SW480 (cell line): ENCODE results near the gene INPP5E.

Experiments
- DNase-seq: peaks from one replicate; pipeline ENCODE4 v3.0.0-alpha.2; 2016; ENCODE audit warnings: low spot score

The INPP5E gene

DNA sequence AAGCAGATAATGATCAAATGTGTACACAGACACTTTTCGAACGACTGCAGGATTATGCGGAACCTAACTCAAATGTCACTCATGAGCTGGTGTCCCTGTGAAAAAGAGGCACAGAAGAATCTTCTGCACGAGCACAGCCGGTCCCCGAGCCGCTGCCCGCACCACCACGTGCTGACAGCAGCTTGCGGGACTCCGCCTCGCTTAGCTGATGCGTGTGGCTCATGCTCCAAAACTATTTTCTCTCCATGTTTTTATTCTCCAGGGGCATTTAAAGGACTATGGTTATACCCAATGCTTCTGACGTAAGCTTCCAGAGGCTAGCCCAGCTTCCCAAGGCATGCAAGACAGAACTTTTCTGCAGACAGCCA lies 33.7 kb upstream of the INPP5E start:
- no peak for DNase-seq

DNA sequence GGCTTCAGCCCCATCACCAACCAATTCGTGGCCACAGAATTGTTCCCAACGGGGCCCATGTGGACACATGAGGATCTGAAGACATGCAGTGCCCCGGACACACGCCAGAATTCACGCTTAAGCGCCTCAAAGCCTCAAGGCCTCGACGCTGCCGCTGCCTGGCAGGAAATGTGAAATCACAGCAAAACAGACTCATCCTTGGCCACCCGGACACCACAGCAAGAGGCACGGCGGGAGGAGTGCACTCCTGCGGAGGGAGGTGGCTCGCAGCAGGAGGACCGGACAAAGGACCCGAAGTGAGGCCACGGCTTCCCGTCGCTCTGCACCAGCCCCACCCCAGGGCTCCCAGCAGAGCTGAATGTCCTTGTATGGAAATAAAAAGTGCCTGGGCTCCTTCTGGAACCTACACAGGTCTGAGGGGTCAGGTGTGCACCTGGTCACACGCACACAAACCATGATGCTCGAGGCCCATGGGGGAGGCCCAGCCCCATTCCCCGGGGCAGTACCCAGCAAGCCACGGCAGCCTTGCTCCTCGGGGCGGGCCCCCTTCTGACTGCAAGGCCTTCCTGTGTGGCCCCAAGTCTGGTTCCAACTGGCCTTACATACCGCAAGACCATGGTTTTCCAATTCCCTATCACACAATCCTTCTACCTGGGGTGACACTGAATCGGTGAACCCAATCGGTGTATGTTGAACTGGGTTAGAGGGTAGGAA lies 33.2 kb upstream of the INPP5E start:
- DNase-seq = no peak

DNA sequence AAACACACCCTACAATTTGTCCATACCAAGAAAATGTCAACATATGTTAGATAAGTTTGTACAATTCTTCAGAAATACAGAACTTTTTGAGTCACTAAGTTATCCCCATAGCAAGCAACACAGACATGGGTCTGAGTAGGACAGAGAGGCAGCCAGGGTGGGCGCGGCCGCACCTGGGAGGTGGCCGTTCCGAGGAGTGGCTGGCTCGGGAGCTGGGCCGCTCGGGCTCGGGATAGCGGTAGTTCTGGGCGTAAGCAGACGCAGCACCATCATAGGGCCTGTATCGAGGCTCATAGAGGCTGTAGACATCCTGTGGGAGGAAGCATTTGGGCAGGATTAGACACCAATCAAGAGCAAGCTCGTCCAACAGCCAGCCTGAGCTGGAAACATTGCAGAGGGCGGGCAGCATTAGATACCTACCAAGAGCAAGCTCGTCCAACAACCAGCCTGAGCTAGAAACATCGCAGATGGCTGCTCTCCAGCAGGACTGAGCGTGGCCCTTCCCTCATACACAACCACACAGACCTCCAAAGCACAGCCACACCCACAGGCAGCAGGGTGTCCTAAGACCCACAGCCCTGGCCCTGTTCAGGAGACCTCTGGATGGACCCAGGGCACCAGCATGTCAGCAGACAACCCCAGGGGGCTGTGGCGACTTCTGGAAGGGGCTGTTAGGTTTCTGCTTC lies 32.3 kb upstream of the INPP5E start:
- DNase-seq = no peak

DNA sequence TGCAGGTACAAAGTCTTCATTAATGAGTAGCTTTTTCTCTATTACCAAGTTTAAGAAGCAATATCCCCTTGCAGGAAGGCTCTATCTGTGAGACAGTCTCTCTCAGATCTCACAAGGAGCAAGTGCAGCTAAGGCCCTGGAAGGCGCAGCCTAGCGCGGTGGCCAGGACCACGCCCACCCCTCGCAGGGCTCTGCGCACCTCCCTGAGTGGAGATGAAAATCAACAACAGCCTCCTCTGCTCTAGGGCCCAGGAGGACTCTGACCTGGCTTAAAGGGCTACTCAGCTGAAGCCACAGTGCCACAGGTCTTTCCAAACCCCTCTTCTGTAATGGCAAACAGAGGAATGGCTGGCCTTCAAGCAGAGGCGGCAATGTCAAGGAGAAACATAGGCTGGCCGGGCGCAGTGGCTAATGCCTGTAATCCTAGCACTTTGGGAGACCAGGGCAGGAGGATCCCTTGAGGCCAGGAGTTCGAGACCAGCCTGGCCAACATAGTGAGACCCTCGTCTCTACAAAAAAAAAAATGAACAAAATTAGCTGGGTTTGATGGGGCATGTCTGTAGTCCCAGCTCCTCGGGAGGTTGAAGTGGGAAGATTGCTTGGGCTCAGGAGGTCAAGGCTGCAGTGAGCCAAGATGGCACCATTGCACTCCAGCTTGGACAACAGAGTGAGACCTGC lies 31.3 kb upstream of the INPP5E start:
- DNase-seq = no peak

DNA sequence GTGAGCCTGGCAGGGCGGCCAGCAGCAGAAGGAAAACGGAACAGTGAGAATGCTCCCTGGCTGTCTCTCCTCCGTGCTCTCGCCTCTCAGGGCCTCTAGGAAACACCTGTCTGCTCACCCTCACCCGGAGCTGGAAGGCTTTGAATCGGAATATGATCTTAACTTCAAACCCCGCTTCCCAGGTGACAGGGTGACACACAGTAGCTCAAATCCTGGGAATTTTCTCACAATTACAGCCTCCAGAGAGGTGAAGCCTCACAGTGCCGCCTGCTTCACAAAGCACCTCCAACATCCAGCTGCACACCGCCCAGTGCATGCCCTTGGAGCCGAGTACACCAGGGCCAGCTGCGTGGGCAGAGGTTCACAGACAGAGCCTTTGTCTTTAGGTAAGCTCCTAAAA lies 30.7 kb upstream of the INPP5E start:
- DNase-seq = no peak

DNA sequence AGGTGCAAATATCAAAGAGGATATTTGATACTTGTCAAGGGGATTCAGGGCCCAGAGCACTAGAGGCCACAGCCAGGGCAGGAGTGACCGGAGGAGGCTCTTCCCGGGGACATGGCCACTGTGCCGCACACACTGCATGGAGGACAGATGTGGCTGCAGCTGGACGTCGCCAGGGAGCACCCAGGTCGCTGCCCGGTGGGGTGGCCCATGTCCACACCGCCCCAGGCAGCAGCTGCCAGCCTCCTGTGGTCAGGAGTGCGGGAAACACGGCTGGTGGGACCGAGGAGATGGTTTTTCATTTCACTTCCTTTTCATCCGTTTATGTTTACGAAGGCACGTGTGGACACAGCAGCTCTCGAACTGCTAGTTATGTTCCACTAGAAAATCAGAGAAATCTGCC lies 28.1 kb upstream of the INPP5E start:
- no peak for DNase-seq

DNA sequence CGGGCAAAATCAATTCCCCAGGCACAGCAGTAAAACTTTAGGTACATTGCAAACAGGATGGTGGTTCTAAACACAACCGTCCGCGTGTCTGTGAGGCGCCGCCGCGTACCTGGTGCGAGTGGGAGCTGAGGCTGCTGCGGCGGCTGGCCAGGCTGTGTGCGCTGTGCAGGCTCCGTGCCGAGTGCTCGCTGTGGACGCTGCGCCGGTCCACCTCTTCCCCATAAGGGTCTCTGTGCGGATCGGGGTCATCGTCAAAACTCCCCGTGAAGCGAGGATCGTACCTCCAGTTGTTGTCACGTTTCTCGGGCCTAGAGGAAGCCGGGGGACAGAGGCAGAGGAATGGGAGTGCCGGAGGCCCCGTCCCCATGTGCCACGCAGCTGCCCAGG lies 26.5 kb upstream of the INPP5E start:
- DNase-seq = no peak

DNA sequence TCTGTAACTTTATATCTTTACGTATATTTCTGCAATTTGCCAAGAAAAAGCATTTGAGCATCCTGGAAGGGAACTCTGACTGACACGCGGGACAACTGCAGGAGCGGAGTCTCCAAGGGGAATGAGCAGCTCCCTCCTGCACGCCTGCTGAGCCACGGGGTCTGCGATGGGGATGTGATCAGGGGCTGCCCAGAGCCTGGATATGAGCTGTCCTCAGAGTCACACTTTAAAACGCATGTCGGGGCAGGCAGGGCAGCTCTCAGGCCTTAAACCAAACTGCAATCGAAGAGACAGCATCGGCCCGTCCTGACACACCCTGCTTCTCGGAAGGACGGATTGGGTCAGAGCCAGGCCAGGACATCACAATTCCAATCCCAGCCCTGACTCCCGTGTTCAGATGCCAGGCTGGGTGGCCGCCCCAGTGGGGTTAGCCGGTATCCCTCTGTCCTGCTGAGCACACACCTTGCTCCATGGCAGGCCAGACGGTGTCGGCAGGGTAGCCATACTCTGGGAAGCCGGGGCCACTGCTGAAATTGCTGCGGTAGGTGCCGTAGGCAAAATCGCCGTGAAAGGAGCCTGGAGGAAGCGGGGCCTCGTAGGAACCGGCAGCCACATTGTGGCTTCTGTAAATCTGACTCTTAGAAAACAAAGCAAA lies 26.0 kb upstream of the INPP5E start:
- no peak for DNase-seq

DNA sequence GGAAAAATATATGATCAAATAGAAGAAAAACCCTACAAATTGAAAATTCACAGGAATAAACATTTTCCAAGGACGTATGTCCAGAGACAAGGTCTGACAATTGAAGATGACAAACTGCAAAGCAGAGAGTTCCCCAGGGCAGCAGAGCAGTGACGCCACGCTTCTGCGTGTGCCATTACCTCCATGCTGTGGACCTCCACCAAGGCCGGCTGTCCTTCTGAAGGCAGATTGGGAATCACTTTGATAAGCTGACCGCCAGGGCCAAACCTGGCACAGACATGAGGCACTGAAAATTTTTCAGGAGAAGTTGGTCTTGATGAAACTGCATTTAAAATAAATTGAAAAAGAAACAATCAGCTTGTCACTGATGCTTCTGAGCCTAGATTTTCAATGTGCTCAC lies 24.6 kb upstream of the INPP5E start:
- no peak for DNase-seq

DNA sequence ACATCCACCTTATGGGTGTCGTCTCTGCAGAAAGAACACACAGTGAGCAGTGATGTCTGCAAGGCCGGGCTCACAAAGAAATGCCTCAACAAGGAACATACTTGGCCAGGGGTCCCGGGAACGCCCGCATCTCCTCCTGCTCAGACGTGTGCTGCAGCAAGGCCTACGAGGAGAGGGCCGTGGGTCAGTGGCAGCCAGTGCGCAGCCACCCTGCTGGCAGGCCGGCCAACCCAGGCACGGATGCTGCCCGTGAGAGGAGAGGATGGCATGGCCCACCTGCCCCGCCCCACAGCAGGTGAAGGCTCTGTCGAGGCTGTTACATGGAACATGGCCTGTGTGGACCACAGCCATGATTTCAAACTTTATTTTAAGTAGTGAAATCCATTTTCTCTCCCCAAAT lies 23.9 kb upstream of the INPP5E start:
- DNase-seq = no peak

DNA sequence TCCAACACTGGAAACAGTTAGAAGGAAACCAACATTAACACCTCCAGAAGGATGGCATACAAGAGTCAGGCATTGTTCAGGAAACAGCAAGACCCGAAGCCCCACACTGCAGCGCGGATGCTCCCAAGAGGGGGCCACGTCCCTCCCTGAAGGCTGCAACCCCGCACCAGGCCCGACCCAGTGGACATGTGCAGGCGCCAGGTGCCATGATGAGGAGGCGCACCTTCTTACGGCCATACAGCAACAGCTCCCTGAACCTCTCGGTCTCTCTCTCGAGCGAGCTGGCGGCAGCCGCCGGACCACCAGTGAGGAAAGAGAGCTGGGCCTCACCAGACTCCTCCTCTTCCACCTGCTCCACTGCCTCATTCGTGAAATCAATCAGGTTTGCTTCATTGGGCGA lies 23.0 kb upstream of the INPP5E start:
- no peak for DNase-seq

DNA sequence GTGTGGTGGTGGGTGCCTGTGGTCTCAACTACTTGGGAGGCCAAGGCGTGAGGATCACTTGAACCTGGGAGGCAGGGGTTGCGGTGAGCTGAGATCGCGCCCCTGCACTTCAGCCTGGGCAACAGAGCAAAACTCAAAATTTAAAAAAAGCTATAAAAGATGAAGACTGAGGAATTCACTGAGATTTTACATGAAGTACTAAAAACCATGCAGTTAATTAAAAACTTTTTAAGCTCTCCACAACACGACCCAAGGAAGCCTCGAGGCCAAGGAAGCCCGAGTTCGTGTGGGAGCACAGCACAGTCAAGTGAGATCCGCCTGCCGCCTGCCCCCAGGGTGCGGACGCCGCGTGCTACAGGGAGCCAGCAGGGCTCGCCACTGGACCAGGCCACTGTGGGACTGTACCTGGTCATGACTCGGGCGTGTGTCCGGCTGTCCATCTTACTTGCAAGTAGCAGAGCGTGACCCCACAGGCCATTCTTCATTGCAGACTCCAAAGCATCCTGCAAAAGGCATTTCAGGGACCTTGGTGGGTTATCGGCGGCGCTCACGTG lies 21.2 kb upstream of the INPP5E start:
- no peak for DNase-seq

DNA sequence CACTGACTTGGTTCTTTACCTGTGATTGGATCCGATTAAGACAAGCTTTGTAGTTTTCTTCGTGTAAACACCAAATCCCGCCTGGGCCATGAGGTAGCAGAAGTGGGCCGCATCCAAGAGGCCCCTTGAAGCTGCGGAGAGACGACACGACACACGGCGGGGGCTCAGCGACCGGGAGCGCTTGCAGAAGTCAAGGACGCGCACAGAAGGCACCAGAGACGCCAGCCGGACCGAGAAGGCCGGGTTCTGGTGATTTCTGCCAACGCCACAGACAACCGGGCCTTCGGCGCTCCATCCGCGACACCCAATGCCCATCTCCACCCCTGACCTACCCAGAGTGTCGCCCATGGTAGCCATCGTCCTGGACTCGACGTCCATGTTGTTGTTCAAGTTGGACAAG lies 19.8 kb upstream of the INPP5E start:
- DNase-seq = no peak

DNA sequence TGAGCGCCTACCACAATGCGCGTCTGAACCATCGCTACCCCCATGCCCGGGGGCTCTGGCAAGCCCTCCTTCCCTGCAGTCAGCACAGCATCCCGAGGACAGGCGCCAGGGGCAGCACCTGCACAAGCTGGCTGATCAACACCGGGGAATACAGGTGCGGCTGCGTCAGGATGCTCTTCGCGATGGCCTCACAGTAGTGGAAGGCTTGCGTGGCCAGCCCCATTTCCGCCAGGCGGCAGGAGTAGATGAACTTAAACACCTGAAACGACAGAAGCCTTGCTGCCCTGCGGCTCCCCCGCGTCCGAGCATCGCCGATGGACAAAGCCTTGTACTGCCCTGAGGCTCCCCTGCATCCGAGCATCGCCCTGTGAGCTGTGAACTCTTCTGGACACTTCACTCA lies 17.7 kb upstream of the INPP5E start:
- DNase-seq = no peak

DNA sequence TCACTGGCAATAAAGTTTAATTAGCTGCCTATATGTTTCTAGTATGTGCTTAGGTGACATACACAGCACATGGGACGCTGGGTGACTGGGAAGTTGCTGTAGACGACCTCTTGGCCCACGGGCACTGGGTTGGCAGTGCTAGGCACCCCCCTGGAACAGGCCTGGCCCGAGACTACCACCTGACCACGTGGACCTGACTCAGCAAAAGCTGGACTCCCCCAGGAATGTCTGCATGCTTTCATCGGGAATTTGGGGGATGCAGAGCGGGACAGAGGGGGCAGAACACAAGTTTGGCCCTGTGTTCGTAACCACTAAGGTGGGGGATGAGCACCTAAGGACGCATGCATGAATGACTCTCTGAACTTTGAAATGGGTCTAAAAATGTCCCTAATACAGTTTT lies 16.6 kb upstream of the INPP5E start:
- DNase-seq = no peak

DNA sequence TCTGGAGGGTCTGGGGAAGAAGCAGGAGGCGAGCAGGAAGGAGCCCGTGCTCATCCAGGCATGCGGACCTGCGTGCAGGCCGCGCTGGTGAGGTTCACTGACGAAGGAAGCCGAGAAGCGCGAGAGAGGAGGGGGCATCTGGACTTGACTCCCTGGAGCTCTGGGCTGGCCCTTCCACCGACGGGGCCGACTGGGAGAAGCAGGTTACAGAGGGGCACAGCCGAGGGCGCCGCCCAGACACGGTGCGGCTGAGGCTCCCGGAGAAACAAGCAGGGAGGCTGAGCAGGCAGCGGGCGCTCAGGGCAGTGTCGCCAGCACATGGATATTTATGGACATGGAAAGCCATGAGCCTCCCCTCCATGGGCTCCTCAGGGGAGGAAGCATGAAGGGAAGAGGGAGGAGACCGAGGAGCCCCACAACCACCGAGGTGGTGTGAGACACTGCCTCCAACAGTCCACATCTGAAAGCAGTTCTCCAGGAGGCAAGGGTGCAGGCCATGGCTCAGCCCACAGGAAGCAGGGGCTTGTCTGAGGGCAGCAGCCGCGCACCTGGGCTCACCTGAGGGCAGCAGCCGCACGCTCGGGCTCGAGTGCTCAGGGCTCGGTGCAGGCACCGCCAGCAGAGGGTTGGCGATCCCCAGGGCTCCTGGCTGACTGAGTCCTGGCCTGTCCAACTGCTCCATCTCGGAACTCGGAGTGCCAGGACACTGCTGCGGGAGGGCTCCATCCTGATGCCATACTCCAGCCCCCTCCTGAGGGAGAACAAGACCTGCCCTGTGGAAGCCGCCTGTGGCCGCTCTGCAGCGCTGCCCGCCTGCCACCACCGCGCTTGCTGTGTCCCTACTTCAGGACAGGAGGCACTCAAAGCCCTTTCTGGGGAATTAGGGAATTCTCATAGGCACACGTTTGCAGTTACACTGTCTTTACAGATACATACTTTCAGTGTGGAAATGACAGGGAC lies 15.7 kb upstream of the INPP5E start:
- DNase-seq = no peak

DNA sequence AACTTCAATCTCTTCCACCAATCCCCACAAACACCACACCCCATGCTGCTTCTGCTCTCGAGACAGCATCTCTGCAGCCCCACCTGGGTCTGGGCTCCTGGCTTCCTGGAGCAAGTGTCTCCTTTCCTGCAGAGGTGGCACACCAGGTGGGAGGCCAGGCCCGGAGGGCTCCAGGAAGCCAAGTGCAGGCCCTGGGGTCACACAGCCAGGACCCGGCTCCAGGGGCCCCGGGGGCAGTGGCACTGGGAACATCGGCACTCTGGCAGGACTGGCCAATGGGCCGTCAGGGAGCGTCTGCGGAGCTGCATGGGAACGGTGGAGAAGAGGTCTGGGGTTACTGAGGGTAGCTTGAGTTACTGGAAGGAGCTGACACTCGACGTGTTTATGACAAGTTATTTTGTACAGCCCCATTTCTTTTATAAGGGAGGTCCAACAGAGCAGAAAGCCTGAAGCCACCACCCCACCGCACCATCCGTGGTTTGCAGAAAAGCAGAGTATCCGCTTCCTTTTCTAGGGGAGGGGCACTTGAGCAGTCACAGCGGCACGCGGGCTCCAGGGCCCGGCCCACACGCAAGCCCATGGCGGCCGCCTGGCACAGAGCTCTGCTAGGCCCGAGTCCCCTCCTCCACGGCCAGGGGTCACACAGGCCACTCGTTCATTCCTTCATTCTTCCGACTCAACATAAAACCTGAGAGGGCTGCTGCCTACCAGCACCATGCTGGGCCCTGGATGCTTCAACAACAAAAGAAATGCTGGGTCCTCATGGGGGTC lies 14.6 kb upstream of the INPP5E start:
- DNase-seq = no peak

DNA sequence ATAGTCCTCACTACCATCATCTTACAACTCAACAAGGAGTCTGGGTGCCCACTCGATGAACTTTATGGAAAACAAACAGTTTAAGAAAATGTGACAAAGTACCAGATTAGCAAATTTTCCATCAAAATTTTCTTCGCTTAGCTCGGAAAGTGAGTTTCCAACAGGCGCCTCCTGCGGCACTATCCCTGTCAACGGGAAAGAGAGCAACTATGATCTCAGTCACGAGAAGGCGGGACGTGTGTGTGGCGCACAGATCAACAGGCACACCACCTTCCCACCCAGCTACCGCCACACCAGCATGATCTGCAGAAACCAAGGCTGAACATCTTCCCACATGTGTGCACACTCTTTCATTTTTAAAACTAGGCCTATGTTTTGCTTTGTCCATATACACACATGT lies 13.7 kb upstream of the INPP5E start:
- DNase-seq = no peak

DNA sequence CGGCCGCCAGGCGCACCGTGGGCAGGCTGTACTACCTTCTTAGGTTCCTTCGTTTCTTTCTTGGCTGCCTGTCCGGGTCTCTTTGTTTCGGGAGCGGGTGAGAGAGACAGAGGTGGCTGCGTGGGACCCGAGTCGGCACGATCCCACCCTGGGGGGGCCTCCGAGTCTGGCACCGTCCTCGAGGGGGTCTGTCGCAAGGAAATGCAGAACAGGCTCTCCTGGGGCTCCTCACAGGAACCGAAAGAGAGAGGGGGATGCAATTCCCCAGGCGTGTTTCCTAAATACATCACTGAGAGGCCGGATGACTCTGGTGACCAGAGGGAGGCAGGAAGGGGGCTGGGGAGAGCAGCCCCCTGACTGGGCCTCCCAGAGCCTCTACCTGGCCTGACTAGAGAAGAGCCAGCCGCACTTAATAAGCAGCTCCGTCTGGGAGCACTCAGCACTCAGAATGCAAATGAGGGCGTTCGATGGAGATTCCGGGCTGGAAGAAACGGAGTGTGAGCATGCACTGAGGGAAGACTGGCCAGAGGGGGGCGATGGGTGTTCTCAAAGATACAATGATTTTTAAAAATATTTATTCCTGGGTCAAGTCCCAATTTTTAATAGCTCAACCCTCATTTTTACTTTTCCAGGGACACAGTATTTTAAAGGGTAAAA lies 11.7 kb upstream of the INPP5E start:
- DNase-seq = no peak

DNA sequence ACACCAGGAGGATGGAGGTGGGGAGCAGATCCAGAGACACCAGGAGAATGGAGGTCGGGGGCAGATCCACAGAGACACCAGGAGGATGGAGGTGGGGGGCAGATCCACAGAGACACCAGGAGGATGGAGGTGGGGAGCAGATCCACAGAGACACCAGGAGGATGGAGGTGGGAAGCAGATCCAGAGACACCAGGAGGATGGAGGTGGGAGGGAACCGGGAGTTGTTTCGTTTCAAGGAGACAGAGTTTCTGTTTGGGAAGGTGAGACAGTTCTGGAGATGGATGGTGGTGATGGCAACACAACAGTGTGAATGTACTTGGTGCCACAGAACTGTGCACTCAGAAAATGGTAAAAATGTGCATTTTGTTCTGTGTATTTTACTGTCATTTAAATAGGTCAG lies 9.0 kb upstream of the INPP5E start:
- no peak for DNase-seq
